B cell (primary cell): Measurements from ENCODE around the gene BCAS4. TPM values are rescaled to one million over a fixed set of nuclear protein-coding genes. Genes with fewer than 3 reads are reported as not detected.

ENCODE experiments used
- polyA plus RNA-seq: library from polyadenylated mRNA; depleted of rRNA; stranded (reverse); fragments of >200 nt; gene quantifications from 2 replicates; pipeline ENCODE4 v1.2.3, GENCODE V29; 2012
- small RNA-seq: library from RNA; depleted of rRNA; stranded (forward); fragments of <200 nt; gene quantifications from one replicate; pipeline ENCODE3, GENCODE V24; 2012; ENCODE audit warnings: low replicate concordance, low read depth; ENCODE audit not compliant: insufficient read length
- total RNA-seq, 2 donors: library from RNA; stranded (reverse); fragments of 120-200 nt in 1 of 2; gene quantifications; 1 replicate in 1 of 2; 2 replicates in 1 of 2; pipeline versions ENCODE4 v1.2.3 to v1.2.4, GENCODE V29; 2013 to 2022

BCAS4 gene
- total and polyA plus RNA-seq, 2 donors (not counting 1 experiment from before 2014, with no cell fraction given), result 44.8 to 88.2 TPM

Small RNA genes within 50 kb of the gene (small RNA-seq; reads per million reads assigned to genes)
- gene TMSB4XP6, result not detected

Other genes starting within 250 kb of the BCAS4 start
- 0.27 TPM in 1 of 2 replicates, not detected in the other for gene RIPOR3, start 103.5 kb upstream of the BCAS4 start, total RNA-seq
- gene RIPOR3, start 103.5 kb upstream of the BCAS4 start, polyA plus RNA-seq, result 0.09 TPM in 1 of 2 replicates, not detected in the other
- 6.0 and 10.1 TPM in 2 replicates for gene PARD6B, start 63.5 kb upstream of the BCAS4 start, total RNA-seq
- 0.84 and 0.91 TPM in 2 replicates for gene PARD6B, start 63.5 kb upstream of the BCAS4 start, polyA plus RNA-seq
- gene ADNP, start 136.4 kb downstream of the BCAS4 start, total RNA-seq, result 92.7 and 94.8 TPM in 2 replicates
- gene ADNP, start 136.4 kb downstream of the BCAS4 start, polyA plus RNA-seq, result 20.4 and 21.8 TPM in 2 replicates
- 35.2 and 37.5 TPM in 2 replicates for gene DPM1, start 163.5 kb downstream of the BCAS4 start, total RNA-seq
- gene DPM1, start 163.5 kb downstream of the BCAS4 start, polyA plus RNA-seq, result 13.4 and 48.0 TPM in 2 replicates
- 7.6 and 7.9 TPM in 2 replicates for gene MOCS3, start 163.8 kb downstream of the BCAS4 start, total RNA-seq
- 0.91 and 1.0 TPM in 2 replicates for gene MOCS3, start 163.8 kb downstream of the BCAS4 start, polyA plus RNA-seq
- gene KCNG1, start 228.0 kb downstream of the BCAS4 start, total RNA-seq, result 16.9 and 20.3 TPM in 2 replicates
- 56.1 and 57.7 TPM in 2 replicates for gene KCNG1, start 228.0 kb downstream of the BCAS4 start, polyA plus RNA-seq